Fibroblast of skin of left biceps (primary cell): ENCODE measurements around the gene PANK3.
"Not testable (repeated sequence)": the region's sequence is repeated elsewhere in the genome, so short reads cannot be mapped to it uniquely, and the experiment has no call there.

Source experiments
- DNase-seq, 2 experiments: peaks; one replicate each; pipeline ENCODE4 v3.0.0-alpha.2; 2013; ENCODE audit warnings: low read depth in 2 of 2

The PANK3 gene

DNA sequence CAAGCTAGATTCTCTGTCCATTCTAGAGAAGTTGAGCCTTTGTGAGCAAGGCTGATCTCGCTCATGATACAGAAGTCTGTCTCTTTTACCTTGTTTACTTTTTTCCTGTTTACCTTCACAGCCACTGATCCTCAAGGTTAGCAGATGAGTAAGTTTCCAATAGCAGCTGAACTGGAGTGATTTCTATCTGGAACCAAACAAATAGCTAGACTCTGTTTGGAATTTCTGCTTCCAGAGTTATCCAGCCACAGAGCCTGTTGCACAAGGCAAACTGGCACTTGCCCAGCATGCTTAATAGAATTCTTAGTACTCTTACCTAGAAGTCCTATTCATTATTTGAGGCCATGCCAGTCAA is 12.8 kb upstream of the PANK3 start:
- peak in 1 of 2 experiments; percentile 23 for DNase-seq

DNA sequence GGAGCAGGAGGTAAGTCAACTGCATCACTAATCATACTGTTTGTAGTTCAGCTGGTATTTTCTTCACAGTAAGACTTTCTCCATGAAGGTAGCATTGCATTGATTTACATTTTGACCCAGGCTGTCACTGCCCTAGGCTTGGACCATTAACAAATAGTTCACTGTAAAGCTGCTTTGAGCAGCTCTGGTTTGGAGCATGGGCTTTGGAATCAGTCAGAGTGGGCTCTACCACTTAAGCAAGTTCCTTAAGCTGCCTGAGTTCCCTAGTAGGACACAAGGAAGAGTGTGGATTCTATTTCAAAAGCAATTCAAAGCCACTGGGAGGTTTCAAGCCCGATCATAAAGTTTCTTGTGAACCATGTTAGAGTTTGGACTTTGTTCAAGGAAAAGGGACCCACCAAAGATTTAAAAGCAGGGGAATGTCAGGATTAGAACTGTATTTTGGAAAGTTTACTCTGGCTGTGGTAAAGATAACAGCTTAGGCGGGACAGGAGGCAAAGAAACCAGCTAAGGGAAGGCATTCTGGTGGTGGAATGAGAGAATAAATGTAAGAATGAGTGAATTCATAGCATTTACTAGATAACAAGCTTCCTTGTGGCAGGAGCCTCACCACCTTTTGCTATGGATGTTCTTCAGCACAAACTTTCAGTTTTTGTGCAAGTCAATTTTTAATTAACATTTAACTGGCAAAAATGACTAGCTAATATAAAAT is 12.3 kb upstream of the PANK3 start:
- no peak for DNase-seq

- DNase-seq = no peak
These were observed 11.5 kb upstream of the PANK3 start for GRCh38 chr5:168590666-168591065.

GRCh38 chr5:168587987-168588386 is 8.8 kb upstream of the PANK3 start:
- DNase-seq = no peak

DNA sequence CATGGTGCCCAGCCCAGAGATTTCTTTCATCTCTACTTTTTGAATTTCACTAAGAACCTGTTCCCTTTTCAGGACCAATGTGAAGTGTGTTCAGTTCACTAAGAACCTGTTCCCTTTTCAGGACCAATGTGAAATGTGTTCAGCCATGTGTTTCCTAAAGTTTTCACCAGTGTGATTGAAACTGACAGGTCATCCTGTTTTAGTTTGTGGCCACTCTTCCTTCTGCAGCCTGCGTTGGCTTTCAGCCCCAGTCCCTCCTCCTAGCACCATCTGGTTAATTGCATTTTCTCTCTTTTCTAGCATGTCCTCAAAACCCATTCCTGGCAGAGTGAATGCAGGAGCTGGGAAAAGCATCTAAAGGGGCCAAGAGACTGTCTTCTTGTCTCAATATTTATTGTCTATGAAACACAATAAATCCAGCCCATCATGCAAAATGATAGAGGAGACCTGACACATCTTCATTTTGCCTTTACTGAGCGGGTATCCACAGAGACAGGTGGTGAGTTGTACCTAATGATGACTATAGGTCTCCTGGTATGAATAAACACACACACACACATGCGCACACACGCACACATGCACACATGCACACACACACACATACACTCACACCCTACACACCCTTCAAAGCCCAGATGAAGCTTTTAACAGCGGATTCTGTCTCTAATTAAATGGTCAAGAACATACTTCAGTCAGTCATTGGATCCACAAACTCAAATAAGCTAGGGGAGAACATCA is 6.1 kb upstream of the PANK3 start:
- no peak for DNase-seq

- DNase-seq = no peak
These were observed 4.7 kb upstream of the PANK3 start for GRCh38 chr5:168583742-168584482.

GRCh38 chr5:168580814-168581469 is 1.8 kb upstream of the PANK3 start:
- not testable (repeated sequence) for DNase-seq

DNA sequence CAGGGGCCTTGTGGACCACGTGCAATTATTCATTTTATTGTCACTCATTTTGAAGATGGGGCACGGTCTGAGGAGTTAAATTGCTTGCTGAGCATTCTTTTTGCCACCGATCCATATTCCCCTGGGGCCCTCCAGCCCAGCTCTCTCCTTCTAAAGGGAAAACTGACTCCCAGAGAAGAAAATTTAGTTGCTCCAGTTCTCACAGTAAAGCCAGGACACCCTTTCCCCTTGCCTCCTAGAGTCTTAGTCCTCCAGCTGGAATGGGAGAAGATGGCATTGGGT is 1.0 kb upstream of the PANK3 start:
- no peak for DNase-seq

GRCh38 chr5:168579488-168580226 is 489 bp upstream of the PANK3 start:
- DNase-seq = peak; percentile 97 to 98

DNA sequence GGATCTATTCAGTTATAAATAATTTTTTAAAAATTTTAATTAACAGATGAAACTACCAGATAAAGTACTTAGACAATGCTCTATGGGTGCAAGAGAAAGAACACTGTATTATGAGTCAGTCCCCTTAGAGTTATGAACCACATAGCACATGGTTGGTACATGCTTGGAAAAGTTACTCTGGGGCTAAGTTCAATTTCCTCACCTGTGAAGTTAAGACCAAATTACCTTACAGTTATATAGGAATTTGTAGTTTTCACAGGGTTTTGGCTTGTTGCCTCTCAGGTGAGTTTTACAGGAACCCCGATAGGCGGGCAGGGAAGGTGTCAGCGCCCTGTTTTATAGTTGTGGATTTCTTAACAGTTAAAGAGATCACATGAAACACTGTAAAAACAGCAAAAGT is 1.2 kb downstream of the PANK3 start:
- no peak for DNase-seq

DNA sequence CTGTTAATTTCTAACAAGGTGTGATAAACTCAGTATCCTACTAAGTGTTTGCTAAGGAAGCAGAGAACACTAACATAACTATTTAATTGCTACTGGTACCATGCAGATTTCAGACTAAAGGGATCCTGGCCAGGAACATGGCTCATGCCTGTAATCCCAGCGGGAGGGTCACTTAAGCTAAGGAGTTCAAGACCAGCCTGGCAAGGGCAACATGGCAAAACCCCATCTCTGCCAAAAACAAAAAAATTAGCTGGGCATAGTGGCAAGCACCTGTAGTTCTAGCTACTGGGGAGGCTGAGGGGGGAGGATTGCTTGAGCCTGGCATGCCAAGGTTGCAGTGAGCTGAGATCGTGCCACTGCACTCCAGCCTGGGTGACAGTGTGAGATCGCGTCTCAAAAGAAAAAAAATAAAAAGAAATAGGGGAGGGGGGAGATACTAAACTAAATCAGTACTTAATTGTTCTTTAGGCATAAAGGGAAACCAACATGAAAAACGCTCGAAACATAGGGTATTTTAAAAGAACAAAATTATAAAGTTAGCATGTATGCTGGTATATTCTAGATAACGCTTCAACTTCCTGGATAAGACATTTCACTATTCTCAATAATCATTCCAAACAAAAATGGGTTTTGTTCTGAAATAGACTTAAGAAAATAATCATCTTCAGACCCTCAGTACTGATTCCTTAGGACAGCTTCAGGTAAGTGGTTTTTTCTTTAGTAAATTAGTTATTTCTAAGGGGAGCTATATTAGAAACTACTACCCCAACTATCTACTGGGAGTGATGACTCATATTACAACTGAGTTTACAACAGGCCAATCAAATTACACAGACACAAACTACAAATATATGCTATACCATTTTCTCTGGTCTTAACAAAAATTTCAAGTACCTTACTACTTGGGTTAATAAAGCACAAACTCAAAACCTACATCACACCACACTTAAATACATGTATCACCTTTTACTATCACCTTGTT is 3.5 kb downstream of the PANK3 start:
- DNase-seq = no peak

GRCh38 chr5:168574156-168574555 is 5.0 kb downstream of the PANK3 start:
- not testable (repeated sequence) for DNase-seq

- DNase-seq = not testable (repeated sequence)
These were observed 5.5 kb downstream of the PANK3 start for GRCh38 chr5:168573663-168574062.

DNA sequence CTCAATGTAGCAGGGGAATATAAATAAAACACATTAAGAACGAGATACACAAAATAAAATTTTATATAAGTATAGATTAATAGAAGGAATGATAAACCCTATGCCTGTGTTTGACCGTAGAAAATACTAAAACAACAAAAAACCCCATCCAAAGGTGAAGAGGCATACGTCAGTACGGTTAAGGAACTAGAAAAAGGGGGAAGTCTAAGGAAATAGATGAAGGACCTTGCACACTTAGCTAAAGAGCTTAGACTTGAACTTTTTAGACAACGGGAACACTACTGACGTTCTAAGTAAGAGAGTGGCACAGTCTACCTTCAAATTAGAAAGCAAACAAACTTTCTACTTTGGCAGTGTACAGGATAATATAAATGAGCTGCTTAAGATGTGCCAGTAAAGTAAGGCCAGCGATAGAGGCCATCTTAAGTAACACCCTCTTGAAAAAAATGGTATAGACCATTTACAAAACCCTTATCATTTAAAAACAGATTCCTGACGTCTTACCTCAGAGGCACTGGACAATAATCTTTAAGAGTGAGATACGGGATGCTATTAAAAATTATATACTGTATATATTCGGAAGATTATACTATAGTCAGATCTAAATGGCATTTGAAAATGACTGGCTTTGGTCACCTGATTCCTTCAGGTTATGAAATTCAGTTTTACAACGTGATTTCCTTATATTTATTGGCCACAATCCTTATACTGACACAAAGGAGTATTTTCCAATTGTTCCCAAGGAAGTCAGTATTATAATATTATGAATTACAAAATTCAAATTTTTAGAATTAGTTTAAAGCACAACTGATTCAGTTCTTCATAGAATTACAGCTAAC is 8.5 kb downstream of the PANK3 start:
- DNase-seq = no peak

- DNase-seq = no peak
These were observed 10.4 kb downstream of the PANK3 start for GRCh38 chr5:168568738-168569137.

GRCh38 chr5:168563959-168564358 is 15.2 kb downstream of the PANK3 start:
- no peak for DNase-seq

- DNase-seq = no peak
These were observed 16.9 kb downstream of the PANK3 start for GRCh38 chr5:168562279-168562678.

DNA sequence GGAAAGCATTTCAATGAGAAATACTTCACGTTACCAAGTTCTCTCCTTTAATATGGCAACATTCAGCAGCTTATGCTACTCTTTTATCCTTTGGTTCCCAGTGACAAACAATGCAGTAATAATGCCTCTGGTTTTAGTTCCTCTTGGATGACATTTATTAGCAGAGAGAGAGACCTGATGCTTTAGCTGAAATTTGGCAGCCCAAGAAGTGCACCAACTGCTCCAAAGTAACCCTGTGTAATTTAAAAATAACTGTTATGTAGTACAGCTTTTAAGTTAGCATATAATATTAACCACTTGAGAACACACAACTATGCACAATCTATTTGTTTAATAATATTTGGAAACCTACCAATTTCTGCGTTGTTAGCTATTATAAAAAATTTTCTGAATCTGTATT is 21.8 kb downstream of the PANK3 start:
- DNase-seq = no peak

GRCh38 chr5:168553377-168554130 is 25.6 kb downstream of the PANK3 start:
- DNase-seq = no peak
